MM.1S (cell line): ENCODE data around the gene FAM193B.
A peak's percentile ranks its signal among the peaks of the same experiment; 100 is the strongest.

ENCODE experiments used
- DNase-seq: peaks from one replicate; pipeline ENCODE4 v3.0.0-alpha.2; 2015
- H2AFZ ChIP-seq: fragments of 300-600 bp; sonication (generic); 2 replicates; pipeline ENCODE4 v1.6.0; 2016; ENCODE audit warnings: antibody characterized with exemption, low read length
- H3F3A ChIP-seq: fragments of 300-600 bp; sonication (generic); 2 replicates; pipeline ENCODE4 v1.6.1; 2016; ENCODE audit warnings: mild to moderate bottlenecking, antibody characterized with exemption, low read length, moderate library complexity, mixed read lengths; ENCODE audit not compliant: insufficient read depth
- H3K27ac ChIP-seq: fragments of 300-600 bp; sonication (generic); 2 replicates; pipeline ENCODE4 v1.5.1; 2016; ENCODE audit warnings: mild to moderate bottlenecking, low read length
- H3K27me3 ChIP-seq: fragments of 300-600 bp; sonication (generic); replicated peaks from 2 replicates; pipeline ENCODE4 v1.6.0; 2016; ENCODE audit warnings: low read length; ENCODE audit not compliant: insufficient read depth
- H3K36me3 ChIP-seq: fragments of 300-600 bp; sonication (generic); replicated peaks from 2 replicates; pipeline ENCODE4 v1.6.1; 2016; ENCODE audit warnings: mild to moderate bottlenecking, low read length, mixed read lengths; ENCODE audit not compliant: insufficient read depth
- H3K4me1 ChIP-seq: fragments of 300-600 bp; sonication (generic); 2 replicates; pipeline ENCODE4 v1.6.1; 2016; ENCODE audit warnings: low read length, mixed read lengths
- H3K4me2 ChIP-seq: fragments of 300-600 bp; sonication (generic); 2 replicates; pipeline ENCODE4 v1.6.0; 2016; ENCODE audit warnings: low read depth, low read length
- H3K4me3 ChIP-seq: fragments of 300-600 bp; sonication (generic); 2 replicates; pipeline ENCODE4 v1.5.1; 2016; ENCODE audit warnings: low read length, mixed read lengths
- H3K79me2 ChIP-seq: fragments of 300-600 bp; sonication (generic); 2 replicates; pipeline ENCODE4 v1.6.1; 2016; ENCODE audit warnings: mixed run types, low read length, mixed read lengths
- H3K9ac ChIP-seq: fragments of 300-600 bp; sonication (generic); 2 replicates; pipeline ENCODE4 v1.6.1; 2016; ENCODE audit warnings: low read length, mixed read lengths
- H3K9me2 ChIP-seq: fragments of 300-600 bp; sonication (generic); replicated peaks from 2 replicates; pipeline ENCODE4 v1.6.1; 2016; ENCODE audit warnings: mild to moderate bottlenecking, low read length, mixed read lengths; ENCODE audit not compliant: insufficient read depth
- H3K9me3 ChIP-seq: fragments of 300-600 bp; sonication (generic); replicated peaks from 2 replicates; pipeline ENCODE4 v1.6.1; 2016; ENCODE audit warnings: mild to moderate bottlenecking, low read length, mixed read lengths; ENCODE audit not compliant: insufficient read depth
- H4K20me1 ChIP-seq: fragments of 300-600 bp; sonication (generic); 2 replicates; pipeline ENCODE4 v1.6.1; 2016; ENCODE audit warnings: mild to moderate bottlenecking, low read length, moderate library complexity, mixed read lengths; ENCODE audit not compliant: insufficient read depth
- EZH2 ChIP-seq: fragments of 300-600 bp; sonication (generic); optimal IDR thresholded peaks from 2 replicates; pipeline ENCODE3; 2017; ENCODE audit warnings: low read depth, mild to moderate bottlenecking, antibody characterized with exemption, low read length, mixed read lengths
- EZH2phosphoT487 ChIP-seq: fragments of 300-600 bp; sonication (generic); IDR thresholded peaks from 2 replicates; pipeline ENCODE4 v1.6.1; 2018; ENCODE audit warnings: antibody characterized with exemption, low read length
- TF ChIP-seq, protein P1 (sequence below): fragments of 300-600 bp; sonication (generic); IDR thresholded peaks from 2 replicates; pipeline ENCODE4 v1.5.1; 2016; ENCODE audit warnings: antibody characterized with exemption, low read length, mixed read lengths

The FAM193B gene

GRCh38 chr5:177511181-177511580 lies 43.2 kb downstream of the FAM193B start:
- Histone ChIP-seq H3K4me2 (no peak overlapping the region), H4K20me1 (no peaks in the 10 kb centered on the region), H3K4me1 (peaks cover 24% of the 10 kb centered on the region), H3F3A (no peaks in the 10 kb centered on the region), H3K27ac (no peak overlapping the region), H2AFZ (no peak overlapping the region), H3K27me3 (no peaks in the 10 kb centered on the region), H3K9ac (no peak overlapping the region), H3K36me3 (no peaks in the 10 kb centered on the region; the same call in 1 of the 2 replicates), H3K79me2 (peaks cover 21% of the 10 kb centered on the region), H3K9me3 (no peaks in the 10 kb centered on the region), H3K4me3 (no peak overlapping the region), H3K9me2 (no peaks in the 10 kb centered on the region)
- TF ChIP-seq, protein P1, sequence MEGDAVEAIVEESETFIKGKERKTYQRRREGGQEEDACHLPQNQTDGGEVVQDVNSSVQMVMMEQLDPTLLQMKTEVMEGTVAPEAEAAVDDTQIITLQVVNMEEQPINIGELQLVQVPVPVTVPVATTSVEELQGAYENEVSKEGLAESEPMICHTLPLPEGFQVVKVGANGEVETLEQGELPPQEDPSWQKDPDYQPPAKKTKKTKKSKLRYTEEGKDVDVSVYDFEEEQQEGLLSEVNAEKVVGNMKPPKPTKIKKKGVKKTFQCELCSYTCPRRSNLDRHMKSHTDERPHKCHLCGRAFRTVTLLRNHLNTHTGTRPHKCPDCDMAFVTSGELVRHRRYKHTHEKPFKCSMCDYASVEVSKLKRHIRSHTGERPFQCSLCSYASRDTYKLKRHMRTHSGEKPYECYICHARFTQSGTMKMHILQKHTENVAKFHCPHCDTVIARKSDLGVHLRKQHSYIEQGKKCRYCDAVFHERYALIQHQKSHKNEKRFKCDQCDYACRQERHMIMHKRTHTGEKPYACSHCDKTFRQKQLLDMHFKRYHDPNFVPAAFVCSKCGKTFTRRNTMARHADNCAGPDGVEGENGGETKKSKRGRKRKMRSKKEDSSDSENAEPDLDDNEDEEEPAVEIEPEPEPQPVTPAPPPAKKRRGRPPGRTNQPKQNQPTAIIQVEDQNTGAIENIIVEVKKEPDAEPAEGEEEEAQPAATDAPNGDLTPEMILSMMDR, result no peak
- TF ChIP-seq EZH2phosphoT487, result no peak
- no peak for TF ChIP-seq EZH2
- DNase-seq, result no peak

GRCh38 chr5:177510567-177511053 lies 43.8 kb downstream of the FAM193B start:
- H3K4me1 ChIP-seq, result peaks cover 19% of the 10 kb centered on the region
- TF ChIP-seq, protein P1, result no peak
- TF ChIP-seq EZH2 (no peak), EZH2phosphoT487 (no peak)
- no peaks in the 10 kb centered on the region for H3K9me3 ChIP-seq
- no peak overlapping the region for H3K4me3 ChIP-seq
- no peaks in the 10 kb centered on the region; the same call in 1 of the 2 replicates for H3K36me3 ChIP-seq
- no peak overlapping the region for H3K9ac ChIP-seq
- no peaks in the 10 kb centered on the region for H3F3A ChIP-seq
- no peaks in the 10 kb centered on the region for H4K20me1 ChIP-seq
- no peak overlapping the region for H3K27ac ChIP-seq
- no peak overlapping the region for H2AFZ ChIP-seq
- no peaks in the 10 kb centered on the region for H3K9me2 ChIP-seq
- no peaks in the 10 kb centered on the region for H3K27me3 ChIP-seq
- peaks cover 15% of the 10 kb centered on the region for H3K79me2 ChIP-seq
- DNase-seq, result no peak
- no peak overlapping the region for H3K4me2 ChIP-seq

DNA sequence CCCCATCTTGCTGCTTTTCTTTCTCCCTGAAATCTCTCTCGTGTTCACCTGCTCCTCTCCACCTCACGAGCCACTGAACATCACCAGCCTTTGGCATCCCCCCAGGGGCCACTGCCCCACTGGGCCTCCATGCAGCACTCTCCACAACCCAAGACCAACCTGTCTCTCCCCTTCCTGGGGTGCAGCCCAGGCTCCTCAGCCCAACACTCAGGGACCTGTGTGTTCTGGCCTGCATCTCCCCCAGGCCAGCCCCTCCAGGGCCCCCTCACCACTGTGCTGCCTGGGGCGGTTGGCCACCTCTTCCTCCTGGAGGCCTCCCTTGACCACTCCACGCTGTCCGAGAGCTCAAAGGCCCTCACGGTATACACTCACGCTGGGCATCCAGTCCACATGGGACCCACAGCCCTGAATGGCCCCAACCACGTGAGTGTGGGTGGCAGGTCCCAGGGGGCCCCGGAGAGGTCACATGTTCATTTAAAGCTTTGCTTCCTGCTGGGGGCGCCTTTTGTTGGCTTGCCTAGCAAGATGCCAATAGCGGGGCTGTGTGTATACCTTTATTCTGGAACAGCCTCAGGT lies 44.3 kb downstream of the FAM193B start:
- Histone ChIP-seq H3K4me1 (peaks cover 18% of the 10 kb centered on the region), H3K9ac (peak overlapping the region; percentile 55; the same call in 1 of the 2 replicates), H3K27me3 (no peaks in the 10 kb centered on the region), H3K9me2 (no peaks in the 10 kb centered on the region), H3K4me3 (peak overlapping the region; percentile 59; the same call in 1 of the 2 replicates), H3K4me2 (peak overlapping the region; percentile 89), H2AFZ (0 out of 2 replicates have a peak overlapping the region, but pooled peaks have one; percentile 62), H3K9me3 (no peaks in the 10 kb centered on the region), H3K79me2 (peaks cover 10% of the 10 kb centered on the region), H3F3A (no peaks in the 10 kb centered on the region), H3K27ac (peak overlapping the region; percentile 7; the same call in 1 of the 2 replicates), H4K20me1 (no peaks in the 10 kb centered on the region), H3K36me3 (no peaks in the 10 kb centered on the region; the same call in 1 of the 2 replicates)
- TF ChIP-seq, protein P1, result no peak
- TF ChIP-seq EZH2 (no peak), EZH2phosphoT487 (no peak)
- DNase-seq, result no peak
